Lung microvascular endothelial cell (primary cell): ENCODE results near the gene NKX3-2. TPM values are rescaled to one million over a fixed set of nuclear protein-coding genes. Genes with fewer than 3 reads are reported as not detected.

Experiments used
- DNase-seq, 2 donors: peaks; one replicate each; pipeline versions ENCODE4 v3.0.0 to v3.0.0-alpha.2; 2010; ENCODE audit warnings: low read depth in 2 of 2
- total RNA-seq: library from RNA; depleted of rRNA; stranded (reverse); fragments of >200 nt; gene quantifications from 2 replicates; pipeline ENCODE4 v1.2.1, GENCODE V29; 2014

Gene NKX3-2
- total RNA-seq, 1 donor from 2014 or later = 0.20 TPM

- DNase-seq = no peak
Observed at GRCh38 chr4:13531625-13531998, 12.7 kb downstream of the NKX3-2 start.

- DNase-seq = no peak
Observed at GRCh38 chr4:13530823-13531624, 13.3 kb downstream of the NKX3-2 start.

- no peak for DNase-seq
Observed at GRCh38 chr4:13529128-13529919, 15.0 kb downstream of the NKX3-2 start.

- no peak for DNase-seq
Observed at GRCh38 chr4:13528821-13529127, 15.5 kb downstream of the NKX3-2 start.

- DNase-seq = no peak
Observed at GRCh38 chr4:13527981-13528820, 16.1 kb downstream of the NKX3-2 start.

- DNase-seq = no peak
Observed at GRCh38 chr4:13527192-13527980, 16.9 kb downstream of the NKX3-2 start.

- no peak for DNase-seq
Observed at GRCh38 chr4:13526658-13527057, 17.6 kb downstream of the NKX3-2 start.

GRCh38 chr4:13525606-13526281 lies 18.6 kb downstream of the NKX3-2 start:
- no peak for DNase-seq

GRCh38 chr4:13524504-13525243 lies 19.6 kb downstream of the NKX3-2 start:
- DNase-seq = no peak

- DNase-seq = no peak
Observed at GRCh38 chr4:13523591-13524503, 20.5 kb downstream of the NKX3-2 start.

- no peak for DNase-seq
Observed at GRCh38 chr4:13523105-13523477, 21.2 kb downstream of the NKX3-2 start.

- no peak for DNase-seq
Observed at GRCh38 chr4:13522282-13523104, 21.8 kb downstream of the NKX3-2 start.

GRCh38 chr4:13521047-13521446 lies 23.3 kb downstream of the NKX3-2 start:
- DNase-seq = no peak

- DNase-seq = no peak
Observed at GRCh38 chr4:13516315-13516860, 27.9 kb downstream of the NKX3-2 start.

- no peak for DNase-seq
Observed at GRCh38 chr4:13515268-13515667, 29.0 kb downstream of the NKX3-2 start.

GRCh38 chr4:13514722-13515121 lies 29.6 kb downstream of the NKX3-2 start:
- no peak for DNase-seq

- no peak for DNase-seq
Observed at GRCh38 chr4:13511101-13511500, 33.2 kb downstream of the NKX3-2 start.

- no peak for DNase-seq
Observed at GRCh38 chr4:13509442-13509841, 34.9 kb downstream of the NKX3-2 start.
